GM12875 (cell line): Measurements from ENCODE around the gene PCDHGB1.

Experiments used
- H3K4me3 ChIP-seq: one replicate; pipeline ENCODE4 v1.5.1; 2011; ENCODE audit warnings: low read depth, low read length, control low read depth
- CTCF ChIP-seq: IDR thresholded peaks from 2 replicates; pipeline ENCODE4 v1.5.1; 2011; ENCODE audit warnings: low read depth, mild to moderate bottlenecking, control low read depth, inconsistent platforms, low read length, moderate library complexity, borderline replicate concordance; ENCODE audit not compliant: insufficient read depth

PCDHGB1 gene

GRCh38 chr5:141362719-141363118, 12.8 kb downstream of the PCDHGB1 start:
- no peak for TF ChIP-seq CTCF
- no peak overlapping the region for H3K4me3 ChIP-seq

GRCh38 chr5:141363952-141364660, 14.2 kb downstream of the PCDHGB1 start, which contains the start of gene PCDHGA5:
Gene PCDHGA5 (plus strand): TSS chr5:141364162. CDS start chr5:141364331, 169 bp downstream.
- TF ChIP-seq CTCF, result no peak

GRCh38 chr5:141366016-141366896, 16.4 kb downstream of the PCDHGB1 start:
- H3K4me3 ChIP-seq, result no peak overlapping the region
- no peak for TF ChIP-seq CTCF

More at GRCh38 chr5:141363952-141364660, 14.2 kb downstream of the PCDHGB1 start, which contains the start of gene PCDHGA5:
- H3K4me3 ChIP-seq, result no peak within 1 kb of the TSS

GRCh38 chr5:141369994-141370848, 20.3 kb downstream of the PCDHGB1 start, which contains the start of gene PCDHGB3:
Gene PCDHGB3 (plus strand): TSS chr5:141370242. CDS start chr5:141370395, 153 bp downstream.
- H3K4me3 ChIP-seq, result no peak within 1 kb of the TSS
- peak; percentile 31; the same call in 1 of the 2 replicates for TF ChIP-seq CTCF

GRCh38 chr5:141371572-141372475, 21.9 kb downstream of the PCDHGB1 start:
- TF ChIP-seq CTCF, result no peak
- H3K4me3 ChIP-seq, result no peak overlapping the region
